GM21360 (cell line): ENCODE measurements around the gene BNIP1.

ENCODE experiments used
- ATAC-seq: cut with Tn5 transposase; IDR thresholded peaks from one replicate; pipeline ENCODE4 v1.9.1; 2021; ENCODE audit warnings: mild to moderate bottlenecking, moderate library complexity; ENCODE audit not compliant: unreplicated experiment

The BNIP1 gene

DNA sequence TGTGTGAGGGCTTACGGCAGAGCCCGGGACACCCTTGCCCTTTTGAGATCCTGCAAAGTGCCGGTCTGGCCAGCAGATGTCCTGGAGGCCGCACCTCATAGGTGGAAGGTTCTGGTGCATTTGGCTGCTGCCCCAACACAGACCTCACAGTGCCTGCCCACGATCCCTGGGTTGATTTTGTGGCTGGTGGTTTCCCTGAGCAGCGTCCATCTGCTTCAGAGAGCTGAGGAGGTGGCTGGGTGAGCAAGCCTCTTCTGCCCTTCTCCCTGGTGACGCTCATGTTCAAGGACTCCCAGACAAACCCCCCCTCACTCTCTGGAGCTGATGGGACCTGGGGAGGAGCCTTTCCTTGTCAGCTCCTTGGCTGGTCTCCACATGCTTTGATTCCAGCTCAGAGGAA, 18.9 kb downstream of the BNIP1 start:
- no peak for ATAC-seq

DNA sequence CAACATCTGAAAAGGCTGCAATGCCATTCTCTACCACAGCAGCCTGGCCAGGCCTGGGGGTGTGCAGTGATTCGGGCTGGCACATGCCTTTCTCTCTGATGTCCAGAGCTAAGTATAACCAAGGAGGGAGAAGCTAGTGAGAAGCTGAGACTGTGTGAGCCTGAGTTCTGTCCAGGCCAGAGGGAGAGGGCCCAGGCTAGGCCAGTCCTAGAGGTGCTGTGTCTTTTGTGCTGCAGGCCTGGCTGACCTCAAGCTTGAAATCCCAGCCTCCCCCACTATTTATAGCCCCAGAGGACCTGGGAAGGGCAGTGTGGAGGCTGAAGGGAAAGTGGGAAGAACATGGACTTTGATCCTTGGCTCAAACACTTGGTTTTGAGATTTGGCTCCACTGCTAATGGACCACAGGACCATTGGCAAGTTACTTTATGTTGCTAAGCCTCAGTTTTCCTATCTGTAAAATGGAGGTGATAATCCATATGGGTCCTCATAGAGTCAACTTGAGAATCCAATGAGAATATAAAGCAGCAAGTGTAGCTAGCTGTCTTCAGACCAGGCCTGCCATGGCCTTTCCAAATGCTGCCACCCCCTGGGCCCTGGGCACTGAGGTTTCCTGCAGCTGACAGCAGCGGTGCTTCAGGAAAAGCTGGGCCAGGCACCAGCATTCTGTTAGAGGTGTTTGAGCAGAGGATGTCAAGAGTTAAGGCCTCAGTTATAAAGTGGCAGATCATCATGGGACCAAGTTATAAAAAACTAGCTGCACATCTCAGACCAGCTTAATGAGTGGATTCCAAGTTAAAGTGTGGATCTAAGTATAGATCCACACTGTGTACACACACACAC, 21.1 kb downstream of the BNIP1 start:
- ATAC-seq = no peak

DNA sequence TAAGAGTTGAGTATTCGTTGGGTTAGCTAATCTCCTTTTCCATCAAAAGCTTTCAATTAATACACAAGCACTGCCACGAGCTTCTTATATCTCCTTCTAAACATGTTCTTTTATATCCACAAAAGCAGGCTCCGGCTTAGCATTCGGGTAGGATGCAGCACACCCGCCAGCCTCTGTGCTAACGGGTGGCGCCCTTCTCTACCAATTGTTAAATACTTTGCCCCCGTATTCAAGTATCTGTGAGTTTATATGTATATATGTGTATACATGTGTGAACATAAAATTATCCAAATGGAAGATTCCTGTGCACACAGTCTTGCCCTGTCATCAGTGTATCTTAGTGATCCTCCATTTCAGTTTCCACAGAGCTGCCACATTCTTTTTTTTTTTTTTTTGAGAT, 27.8 kb downstream of the BNIP1 start:
- no peak for ATAC-seq

DNA sequence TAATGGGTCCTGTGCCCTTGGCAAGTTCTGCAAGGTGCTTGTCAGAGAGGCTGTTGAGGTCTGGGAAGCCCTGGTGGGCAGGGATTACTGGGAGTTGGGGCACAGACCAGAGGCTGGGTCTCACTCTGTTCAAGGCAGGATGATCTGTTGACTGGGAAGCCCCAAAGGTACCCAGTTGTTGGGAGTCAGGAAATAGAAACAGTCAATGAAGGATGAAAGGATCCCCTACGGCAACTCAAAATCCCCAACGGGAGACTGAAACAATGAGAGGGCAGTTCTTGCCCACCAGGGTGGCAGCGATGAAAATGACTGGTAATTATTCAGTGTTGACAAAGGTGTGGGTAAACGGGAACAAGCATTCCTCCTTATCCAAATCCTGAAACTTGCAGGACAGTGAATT, 31.2 kb downstream of the BNIP1 start:
- ATAC-seq = no peak

DNA sequence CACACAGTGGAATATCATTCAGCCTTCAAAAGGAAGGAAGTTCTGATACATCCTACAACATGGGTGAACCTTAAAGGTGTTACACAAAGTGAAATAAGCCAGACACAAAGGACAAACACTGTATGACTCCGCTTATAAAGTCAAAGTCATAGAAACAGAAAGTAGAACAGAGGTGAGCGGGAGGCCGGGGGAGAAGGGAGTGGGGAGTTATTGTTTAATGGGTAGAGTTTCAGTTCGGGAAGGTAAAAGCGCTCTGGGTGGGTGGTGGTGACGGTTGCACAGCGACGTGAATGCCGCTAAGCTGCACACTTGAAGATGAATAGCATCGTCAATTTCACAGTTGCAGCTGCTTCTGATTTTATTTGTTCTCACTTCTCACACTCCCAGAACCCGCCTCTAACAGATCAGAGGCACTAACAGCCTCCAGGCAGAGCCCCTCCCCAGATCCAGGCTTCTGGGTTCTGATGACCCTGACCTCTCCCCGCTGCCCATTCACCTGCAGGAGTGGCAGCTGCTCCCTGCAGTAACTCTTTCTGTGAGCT, 34.1 kb downstream of the BNIP1 start:
- ATAC-seq = no peak

DNA sequence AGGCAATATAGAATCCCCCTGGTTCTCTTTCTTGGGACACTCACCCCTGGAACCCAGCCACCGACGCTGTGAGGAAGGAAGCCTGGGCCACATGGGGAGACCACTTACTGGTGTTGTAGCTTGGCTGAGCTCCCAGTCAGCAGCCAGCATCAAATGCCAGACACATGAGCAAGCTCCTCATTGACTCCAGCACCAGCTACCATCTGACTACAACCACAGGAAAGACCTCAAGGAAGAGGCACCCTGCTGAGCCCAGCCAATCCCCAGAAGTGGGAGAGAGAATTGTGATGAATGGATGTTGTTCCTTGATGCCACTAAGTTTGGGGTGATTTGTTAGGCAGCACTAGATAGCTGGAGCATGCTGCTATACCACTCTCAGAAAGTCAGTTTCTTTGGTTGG, 36.0 kb downstream of the BNIP1 start:
- ATAC-seq = no peak

DNA sequence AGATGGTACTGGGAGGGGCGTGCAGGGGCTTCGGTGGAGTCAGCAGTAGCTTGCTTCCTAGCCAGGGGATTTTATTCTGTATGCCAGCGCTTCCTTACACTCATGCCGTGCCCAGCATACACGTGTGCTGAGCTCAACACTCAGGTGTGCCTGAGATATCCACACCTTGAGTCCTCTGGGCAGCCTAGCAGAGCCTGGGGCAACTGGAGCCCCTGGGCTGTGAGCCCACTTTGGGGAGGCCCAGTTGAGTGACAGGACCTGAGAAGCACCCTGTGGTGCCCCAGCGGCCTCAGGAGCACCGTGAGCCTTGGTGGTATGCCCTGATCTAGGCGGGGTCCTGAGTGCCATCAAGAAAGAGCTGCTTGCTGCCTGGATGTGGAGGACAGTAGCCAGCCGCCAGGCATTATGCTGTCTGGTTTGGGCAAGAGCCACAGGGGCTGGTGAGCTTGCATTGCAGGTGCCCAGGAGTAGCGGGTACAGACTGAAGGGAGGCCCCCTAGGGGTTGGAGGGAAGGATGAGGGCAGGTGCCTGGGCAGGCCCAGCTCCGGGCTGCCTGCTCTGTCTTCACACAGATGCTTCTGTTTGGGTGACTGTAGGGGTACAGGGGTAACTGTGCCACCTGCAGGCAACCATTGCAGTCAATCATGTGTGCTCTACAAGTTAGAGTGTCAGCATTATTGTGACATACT, 42.9 kb downstream of the BNIP1 start:
- ATAC-seq = no peak

DNA sequence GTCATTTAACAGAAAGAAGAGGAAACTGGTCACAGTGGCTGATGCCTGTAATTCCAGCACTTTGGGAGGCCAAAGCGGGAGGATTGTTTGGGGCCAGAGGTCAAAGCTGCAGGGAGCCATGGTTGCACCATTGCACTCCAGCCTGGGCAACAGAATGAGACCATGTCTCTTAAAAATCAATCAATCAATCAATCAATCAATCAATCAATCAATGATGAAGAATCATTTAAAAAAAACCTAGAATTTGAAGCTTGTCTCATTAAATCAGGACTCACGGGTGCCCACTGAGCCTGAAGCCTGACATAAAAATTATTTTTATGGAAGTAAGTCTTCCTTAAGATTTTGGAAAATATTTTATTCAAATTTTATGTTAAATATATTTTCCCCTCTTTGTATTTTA, 43.9 kb downstream of the BNIP1 start:
- ATAC-seq = no peak

DNA sequence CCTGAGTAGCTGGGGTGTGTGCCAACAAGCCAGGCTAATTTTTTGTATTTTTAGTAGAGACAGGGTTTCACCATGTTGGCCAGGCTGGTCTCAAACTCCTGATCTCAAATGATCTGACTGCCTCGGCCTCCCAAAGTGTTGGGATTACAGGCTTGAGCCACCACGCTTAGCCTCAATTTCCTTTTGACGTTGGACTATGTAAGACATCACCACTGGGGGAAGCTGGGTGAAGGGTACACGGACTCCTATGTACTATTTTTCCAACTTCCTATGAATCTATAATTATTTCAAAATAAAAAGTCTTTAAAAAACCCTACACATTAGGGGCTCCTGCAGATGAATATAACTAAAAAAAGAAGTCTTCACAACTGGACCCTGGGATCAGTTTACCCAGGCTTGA, 46.7 kb downstream of the BNIP1 start:
- ATAC-seq = no peak

DNA sequence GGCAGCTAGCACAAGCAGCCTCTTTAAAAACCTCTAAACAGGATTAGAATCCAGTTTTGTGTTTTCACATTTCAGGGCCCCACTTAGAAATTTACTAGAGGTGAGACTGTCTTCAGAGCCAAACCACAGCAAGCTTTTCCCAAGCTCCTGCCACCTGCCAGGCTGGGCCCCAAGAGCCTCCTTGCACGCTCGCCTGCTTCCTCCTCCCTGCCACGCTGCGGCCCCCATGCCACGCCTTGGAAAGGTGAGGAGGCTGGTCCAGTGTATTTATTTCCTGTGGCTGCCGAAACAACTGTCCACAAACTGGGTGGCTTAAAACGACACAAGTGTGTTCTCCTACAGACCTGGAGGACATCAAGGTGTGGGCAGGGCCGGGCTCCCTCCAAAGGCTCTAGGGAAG, 47.2 kb downstream of the BNIP1 start:
- no peak for ATAC-seq

DNA sequence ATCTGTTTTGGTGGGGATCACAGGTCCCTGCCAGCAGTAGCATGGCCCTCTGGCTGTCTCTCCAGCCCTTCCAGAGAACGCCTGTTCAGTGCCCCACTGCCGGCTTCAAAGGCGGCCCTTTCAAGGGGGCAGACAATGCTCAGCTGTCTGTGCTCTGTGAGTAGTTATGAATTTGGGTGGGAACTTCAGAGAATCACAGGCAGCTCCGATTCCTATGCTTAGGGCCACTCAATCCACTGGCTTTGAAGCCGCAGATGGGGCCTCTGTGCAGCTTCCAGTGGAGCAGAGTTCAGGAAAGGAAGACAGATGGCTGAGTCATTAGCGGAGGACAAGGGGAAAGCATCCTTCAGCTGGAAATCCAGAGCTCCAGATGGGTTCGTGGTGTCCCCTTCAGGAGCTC, 48.2 kb downstream of the BNIP1 start:
- no peak for ATAC-seq

DNA sequence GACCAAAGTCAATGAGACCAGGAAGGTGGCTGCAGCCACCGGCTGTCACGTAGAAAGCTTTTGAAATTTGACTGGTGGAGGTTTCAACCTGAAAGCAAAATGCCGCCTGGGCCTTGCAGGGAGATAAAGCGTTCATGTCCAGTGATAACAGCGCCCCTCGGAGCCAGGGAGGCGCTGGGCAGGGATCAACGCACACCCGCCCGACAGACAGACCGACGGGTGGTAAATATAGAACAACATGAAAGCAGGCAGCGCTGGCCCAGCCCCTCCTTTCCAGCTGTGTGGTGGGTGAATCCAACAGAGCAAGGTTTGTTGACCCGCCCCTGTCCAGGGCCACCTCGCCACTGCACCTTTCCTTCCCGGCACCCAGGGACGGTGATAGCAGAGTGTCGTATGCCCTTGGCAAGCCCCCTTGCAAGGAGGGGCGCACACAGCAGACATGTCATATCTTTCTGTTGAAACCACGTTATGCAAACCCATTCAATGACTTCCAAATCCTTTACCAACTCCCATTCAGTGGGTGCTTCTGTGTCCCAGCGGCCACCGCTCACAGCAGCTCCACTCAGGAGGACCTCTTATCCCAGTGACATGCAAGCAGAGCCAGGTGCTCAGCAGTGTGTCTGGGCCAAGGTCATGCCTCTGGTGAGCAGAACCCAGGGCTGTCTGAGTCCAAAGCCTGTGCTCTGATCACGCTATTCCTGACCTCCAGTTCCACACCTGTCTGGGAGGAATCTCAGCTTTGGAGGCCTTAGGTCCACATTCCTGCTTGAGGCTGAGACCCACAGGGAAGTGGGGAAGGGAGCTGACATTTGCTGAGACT, 52.0 kb downstream of the BNIP1 start:
- ATAC-seq = no peak

DNA sequence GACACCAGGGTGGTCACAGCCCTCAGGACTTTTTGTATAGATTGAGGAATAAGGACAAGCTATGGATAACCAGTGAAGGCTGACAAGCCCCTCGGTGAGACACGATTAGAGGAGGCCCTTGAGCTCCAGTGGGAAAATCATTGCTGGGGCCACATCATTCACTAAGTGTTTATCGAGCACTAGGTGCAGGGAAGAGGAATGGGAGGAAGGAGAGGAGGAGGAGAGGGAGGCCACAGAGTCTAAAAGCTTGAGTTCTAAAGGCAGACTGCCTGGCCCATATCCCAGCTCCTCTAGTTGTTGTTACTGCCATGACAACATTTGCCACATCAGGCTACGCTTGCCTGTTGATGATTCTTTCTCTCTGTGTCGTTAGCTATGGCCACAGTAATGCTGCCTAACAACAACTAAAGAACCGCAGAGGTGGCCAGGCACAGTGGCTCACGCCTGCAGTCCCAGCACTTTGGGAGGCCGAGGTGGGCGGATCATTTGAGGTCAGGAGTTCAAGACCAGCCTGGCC, 53.1 kb downstream of the BNIP1 start:
- ATAC-seq = no peak

DNA sequence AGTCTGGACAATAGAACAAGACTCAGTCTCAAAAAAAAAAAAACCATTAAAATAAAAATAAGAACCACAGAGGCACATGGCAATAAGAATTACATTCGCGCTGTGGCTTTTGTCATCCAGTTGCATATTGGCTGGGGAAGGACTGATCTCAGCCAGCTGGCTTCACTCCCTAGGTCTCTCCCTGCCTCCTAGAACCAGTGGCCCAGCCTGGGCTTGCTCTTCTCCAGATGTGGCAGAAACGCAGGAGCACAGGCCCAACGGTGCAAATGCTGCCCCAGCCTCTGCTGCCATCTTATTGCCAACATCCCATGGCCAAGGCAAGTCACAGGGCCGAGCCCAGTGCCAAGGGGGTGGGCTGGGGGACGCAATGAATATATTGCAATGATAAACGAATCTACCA, 53.7 kb downstream of the BNIP1 start:
- no peak for ATAC-seq

DNA sequence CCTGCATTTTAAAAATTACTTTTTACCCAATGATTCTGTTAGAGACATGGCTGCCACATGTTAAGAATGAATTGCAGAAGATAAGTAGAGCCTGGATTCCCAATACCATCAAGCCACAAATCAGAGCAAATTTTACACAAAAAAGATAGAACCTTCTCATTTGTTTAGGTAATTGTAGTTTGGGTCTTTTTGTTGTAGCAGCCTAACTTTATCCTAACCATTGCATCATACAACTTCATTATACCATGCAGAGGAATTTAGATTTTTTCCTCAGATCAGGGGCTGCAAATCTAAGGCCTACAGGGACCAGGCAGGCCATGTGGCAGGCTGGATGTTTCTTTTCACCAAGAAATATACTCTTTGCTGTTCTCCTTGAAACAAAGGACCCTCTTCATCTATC, 56.0 kb downstream of the BNIP1 start:
- no peak for ATAC-seq

DNA sequence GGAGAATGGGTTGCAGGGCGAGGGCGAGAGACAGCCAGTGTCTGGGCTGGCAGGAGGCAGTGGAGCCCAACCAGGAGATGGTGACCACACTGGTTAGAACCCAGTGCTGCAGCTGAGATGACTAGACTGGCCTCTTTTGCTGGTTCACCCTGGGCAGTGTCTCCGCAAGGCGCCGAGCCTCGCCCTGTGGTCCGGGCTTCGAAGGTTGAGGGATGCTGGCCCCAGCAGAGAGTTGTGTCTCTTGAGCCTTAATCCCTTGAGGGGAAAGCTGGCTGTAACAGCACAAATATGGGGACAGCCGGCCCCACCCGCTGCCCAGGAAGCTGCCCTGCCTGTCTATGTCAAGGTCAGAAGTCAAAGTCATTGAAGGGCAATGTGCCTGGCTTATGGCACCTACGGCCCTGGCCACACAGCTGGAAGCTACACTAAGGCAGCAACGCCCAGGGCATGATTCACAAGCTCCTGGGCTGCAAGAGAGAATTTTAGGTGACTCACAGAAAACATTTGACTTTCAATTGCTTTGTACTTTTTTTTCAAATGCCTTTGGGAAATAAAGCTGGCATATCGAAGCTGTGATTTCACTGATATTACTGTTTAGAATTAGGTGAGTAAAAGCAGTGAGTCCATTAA, 57.4 kb downstream of the BNIP1 start:
- ATAC-seq = no peak

DNA sequence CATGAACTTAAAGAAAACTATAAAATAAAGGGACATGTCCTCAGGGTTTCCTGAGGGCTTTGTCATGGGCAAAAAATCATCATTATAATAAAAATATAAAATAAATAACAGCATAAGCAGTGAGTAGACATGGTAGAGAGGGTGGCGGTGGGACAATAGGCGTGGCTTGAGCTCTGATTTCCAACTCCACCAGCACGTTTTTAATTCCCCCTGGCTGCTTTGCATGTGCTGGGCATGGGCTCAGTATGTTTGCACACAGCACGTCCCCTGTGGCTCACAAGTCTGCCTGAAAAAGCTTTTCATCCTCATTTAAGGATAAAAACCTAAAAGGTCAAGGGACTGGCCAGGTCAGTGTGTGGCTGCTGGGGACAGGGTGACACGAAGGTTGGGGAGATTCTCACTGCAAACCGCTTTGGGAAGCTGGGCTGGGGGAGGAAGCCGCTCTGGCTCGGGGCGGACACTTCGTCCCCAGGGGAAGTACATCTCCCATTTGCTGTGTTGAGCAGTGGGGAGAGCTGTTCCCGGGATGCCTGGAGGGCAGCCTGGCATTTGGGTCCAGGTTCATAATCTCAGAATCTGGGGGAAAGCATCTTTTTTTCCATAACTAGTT, 58.0 kb downstream of the BNIP1 start:
- no peak for ATAC-seq

DNA sequence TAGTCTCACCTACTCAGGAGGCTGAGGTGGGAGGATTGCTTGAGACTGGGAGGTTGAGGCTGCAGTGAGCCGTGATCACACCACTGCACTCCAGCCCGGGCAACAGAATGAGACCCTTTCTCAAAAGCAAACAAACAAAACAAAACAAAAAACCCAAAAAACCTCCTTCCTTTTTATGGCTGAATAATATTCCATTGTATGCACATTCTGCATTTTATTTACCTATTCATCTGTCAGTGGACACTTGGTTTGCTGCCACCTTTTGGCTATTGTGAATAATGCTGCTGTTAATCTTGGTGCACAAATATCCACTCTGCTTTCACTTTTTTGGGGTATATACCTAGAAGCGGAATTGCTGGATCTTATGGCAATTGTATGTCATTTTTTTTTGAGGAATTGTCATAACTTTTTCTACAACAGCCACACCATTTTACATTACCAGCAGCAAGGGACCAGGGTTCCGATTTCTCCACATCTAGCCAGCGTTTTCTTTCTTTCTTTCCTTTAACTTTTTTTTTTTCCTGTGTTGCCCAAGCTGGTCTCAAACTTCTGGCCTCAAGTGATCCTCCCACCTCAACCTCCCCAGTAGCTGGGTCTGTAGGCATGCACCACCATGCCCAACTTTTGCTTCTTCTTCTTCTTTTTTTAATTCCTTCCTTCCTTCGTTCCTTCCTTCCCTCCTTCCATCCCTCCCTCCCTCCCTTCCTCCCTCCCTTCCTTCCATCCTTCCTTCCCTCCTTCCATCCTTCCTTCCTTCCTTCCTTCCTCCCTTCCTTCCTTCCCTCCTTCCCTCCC, 60.1 kb downstream of the BNIP1 start:
- no peak for ATAC-seq

DNA sequence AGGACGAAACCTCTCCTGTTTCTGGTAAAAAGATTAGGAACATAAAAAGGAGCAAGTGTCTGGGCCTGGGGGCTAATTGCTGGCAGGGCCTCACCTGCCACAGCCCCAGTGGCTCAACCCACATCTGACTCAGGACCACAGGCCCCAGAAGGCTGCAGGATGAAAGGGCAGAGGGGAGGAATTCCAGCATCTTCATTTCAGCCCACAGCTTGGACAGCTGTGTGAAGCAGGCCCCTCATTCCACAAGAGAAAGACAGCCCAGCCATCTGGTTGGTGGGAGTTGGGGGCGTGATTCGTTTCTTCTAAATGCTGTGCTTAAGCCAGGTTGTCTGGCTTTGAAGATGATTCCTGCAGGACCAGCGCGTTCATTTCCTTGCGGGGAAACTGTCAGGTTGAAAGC, 61.6 kb downstream of the BNIP1 start:
- ATAC-seq = no peak

DNA sequence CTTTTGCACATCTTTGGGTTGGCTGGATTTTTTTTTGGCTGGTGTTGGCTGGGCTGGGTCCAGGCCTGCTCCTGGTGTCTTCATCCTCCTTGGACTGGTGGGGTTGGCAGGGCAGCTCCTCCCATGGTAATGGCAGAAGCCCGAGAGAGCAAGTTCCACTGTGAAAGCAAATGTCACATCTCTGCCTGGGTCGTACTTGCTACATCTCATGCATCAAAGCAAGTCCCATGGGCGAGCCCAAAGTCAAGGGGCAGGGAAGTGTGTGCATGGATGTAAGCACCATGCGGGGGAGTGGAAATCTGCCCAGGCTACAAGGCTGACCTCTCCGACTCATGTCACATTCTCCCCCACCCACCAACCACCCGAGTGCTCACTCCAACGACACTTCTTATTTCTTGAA, 64.0 kb downstream of the BNIP1 start:
- ATAC-seq = no peak
